DND-41 (cell line): ENCODE data around the gene GANAB.

Source experiments
- EZH2 ChIP-seq: IDR thresholded peaks from 3 replicates; pipeline ENCODE4 v1.6.1; 2012; ENCODE audit warnings: borderline replicate concordance, low read depth, mild to moderate bottlenecking, moderate library complexity, low read length, inconsistent platforms; ENCODE audit not compliant: severe bottlenecking
- TF ChIP-seq, protein P1 (sequence below): IDR thresholded peaks from 2 replicates; pipeline ENCODE4 v1.5.1; 2012; ENCODE audit warnings: borderline replicate concordance, low read length, moderate library complexity, mild to moderate bottlenecking; ENCODE audit not compliant: poor library complexity, severe bottlenecking; ENCODE audit errors: extremely low read depth

DNA sequence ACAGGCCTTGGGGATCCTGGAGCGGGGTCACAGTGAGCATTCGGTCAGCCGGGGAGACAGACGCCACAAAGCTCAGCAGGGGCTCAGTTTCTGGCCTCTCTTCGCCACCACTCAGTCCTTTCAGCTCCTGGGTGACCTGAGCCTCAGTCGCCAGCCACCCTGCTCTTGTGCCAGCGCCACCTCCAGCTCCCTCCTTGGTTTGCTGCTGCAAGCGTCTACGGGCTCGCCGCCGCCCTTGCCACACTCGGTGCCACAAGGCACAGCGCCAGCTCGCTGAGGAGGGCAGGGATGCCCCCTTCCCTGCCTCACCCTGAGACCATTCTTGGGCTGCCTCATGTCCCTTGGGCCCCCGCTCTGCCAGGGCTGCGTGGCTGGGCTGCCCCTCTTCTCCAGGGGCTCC is 71.3 kb downstream of the GANAB start:
- TF ChIP-seq, protein P1, sequence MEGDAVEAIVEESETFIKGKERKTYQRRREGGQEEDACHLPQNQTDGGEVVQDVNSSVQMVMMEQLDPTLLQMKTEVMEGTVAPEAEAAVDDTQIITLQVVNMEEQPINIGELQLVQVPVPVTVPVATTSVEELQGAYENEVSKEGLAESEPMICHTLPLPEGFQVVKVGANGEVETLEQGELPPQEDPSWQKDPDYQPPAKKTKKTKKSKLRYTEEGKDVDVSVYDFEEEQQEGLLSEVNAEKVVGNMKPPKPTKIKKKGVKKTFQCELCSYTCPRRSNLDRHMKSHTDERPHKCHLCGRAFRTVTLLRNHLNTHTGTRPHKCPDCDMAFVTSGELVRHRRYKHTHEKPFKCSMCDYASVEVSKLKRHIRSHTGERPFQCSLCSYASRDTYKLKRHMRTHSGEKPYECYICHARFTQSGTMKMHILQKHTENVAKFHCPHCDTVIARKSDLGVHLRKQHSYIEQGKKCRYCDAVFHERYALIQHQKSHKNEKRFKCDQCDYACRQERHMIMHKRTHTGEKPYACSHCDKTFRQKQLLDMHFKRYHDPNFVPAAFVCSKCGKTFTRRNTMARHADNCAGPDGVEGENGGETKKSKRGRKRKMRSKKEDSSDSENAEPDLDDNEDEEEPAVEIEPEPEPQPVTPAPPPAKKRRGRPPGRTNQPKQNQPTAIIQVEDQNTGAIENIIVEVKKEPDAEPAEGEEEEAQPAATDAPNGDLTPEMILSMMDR: no peak
- TF ChIP-seq EZH2: no peak
